NK-92 (cell line): Measurements from ENCODE around the gene CLIP4.

Source experiments
- DNase-seq: peaks from one replicate; lab custom pipeline; 2025; ENCODE audit not compliant: unreplicated experiment; lab: John Stamatoyannopoulos, UW

The CLIP4 gene

DNA sequence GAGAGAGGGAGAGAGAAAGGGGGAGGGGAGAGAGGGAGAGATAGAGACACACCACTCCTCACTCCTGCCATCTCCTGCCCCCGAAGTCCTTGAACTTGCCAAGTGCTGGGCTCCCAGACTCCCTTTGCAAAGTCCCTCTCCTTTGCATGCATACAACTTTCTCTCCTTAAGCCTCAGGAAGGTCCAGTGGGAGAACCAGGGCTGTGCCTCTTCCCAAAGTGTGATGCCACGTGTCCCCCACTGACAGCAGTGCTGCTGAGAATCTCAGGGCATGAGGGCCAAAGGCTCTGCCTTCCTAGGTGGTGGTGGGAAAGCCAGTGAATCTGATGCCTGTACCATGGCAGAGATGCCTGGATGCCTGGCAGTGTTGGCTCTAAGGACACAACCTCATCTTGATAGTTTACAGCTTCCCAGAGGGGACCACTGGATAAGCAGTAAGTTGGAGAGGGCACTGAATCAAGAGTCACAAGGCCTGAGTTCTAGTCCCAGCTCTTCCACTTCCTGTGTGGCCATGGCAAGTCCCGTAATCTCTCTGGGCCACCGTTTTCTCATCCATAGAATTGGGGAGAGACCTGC, 103.4 kb downstream of the CLIP4 start:
- no peak for DNase-seq

DNA sequence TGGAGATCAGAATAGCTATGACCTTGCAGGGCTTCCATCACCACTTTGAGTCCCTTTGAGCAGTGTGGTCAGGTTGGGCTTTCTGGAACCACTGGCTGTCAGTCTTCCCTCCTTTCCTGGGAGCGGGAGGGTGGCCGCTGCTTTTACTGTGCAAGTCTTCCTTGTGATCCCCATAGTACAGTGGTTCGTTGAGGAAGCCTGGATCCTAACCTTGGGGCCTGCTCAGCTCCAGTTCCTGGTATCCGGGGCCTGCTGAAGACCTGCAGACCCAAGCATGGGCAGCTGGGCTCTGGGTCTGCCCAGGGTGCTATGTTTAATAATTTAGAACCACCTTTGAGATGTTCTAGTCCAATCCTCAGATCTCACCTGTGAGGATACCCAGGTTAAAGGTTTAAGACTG, 104.2 kb downstream of the CLIP4 start:
- DNase-seq, result no peak

DNA sequence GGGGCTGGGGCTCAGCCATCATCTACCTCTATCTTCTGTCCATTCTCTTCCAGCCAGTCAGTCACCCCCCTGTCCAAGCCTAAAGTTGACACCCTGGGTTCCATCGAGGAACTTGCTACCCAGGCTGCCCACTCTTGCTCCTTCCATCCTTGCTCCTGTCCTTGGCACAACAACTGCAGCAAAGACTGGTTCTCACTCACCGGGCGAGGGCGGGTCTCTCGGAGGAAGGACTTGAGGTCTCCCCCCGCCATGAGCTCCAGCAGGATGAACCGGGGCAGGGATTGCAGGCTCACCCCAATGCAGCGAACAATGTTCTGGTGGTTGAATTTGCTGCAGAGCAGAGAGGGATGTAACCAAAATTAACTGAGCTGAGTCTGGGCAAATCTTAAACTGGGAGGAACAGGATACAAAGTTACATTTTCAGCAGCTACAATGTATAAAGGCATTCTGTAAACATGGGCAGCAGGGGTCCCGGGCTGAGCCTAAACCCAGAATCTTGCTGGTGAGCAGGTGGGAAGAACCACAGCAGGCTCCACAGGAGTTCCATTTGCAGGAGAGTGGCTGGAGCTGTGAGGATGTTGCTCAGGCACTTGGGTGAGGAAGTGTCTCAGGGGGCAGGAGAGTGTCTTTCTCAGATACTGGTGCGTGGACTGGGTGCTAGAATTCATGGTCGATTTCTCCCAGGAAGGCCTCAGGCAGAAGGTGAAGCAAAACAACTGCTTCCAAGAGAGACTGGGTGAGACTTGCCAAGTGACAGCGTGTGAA, 105.5 kb downstream of the CLIP4 start:
- DNase-seq, result no peak

DNA sequence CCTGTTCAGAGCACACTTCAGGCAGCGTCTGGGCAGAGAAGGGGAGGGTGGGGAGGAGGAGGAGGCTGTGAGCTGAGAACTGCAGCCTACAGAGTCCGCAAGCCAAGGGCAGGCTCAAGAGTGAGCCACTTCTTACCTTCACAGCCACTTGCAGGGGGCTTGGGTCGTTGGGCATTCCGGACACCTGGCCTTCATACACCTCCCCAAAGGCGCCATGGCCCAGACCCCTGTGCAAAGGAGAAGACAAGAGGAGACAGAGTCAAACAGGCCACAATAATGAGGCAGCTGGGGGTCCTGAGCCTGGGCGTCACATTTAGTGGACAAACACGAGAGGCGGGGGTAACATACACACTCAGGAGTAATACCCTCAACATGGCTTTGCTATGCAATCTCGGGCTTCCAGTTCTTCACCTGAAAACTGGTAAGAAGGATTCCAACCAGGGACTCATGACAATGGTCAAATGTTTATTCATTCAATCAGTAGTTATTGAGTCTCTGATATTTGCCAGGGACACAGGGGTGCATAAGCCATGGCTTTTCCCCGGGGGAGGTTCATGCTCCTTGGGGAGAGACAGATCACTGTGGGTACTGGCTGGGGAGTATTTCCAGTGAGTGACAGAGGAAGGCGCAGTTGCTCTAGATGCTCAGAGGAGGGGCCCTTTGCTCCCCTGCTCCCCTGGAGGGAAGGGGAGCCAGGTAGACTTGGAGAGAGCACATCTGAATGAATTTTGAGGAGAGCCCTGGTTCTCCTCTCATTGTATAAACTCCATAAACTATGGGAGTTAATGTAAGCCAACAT, 107.4 kb downstream of the CLIP4 start:
- DNase-seq, result no peak

DNA sequence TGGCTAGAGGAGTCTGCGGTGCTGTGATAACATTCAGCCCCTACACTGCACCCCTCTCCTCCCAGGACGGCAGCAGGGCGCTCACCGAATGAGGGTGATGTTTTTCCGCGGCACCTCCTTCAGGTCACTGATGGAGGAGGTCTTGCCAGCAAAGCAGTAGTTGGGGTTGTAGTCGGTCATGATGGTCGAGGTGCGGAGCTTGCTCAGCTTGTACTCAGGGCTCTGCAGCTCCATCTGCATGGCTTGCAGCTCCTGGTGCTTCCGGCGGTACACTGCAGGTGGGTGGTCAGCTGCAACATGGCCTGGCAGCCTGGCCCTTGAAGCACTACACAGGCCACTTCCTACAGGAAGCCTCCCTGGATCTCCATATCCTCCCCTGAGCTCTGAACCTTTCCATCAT, 108.0 kb downstream of the CLIP4 start:
- DNase-seq, result no peak

DNA sequence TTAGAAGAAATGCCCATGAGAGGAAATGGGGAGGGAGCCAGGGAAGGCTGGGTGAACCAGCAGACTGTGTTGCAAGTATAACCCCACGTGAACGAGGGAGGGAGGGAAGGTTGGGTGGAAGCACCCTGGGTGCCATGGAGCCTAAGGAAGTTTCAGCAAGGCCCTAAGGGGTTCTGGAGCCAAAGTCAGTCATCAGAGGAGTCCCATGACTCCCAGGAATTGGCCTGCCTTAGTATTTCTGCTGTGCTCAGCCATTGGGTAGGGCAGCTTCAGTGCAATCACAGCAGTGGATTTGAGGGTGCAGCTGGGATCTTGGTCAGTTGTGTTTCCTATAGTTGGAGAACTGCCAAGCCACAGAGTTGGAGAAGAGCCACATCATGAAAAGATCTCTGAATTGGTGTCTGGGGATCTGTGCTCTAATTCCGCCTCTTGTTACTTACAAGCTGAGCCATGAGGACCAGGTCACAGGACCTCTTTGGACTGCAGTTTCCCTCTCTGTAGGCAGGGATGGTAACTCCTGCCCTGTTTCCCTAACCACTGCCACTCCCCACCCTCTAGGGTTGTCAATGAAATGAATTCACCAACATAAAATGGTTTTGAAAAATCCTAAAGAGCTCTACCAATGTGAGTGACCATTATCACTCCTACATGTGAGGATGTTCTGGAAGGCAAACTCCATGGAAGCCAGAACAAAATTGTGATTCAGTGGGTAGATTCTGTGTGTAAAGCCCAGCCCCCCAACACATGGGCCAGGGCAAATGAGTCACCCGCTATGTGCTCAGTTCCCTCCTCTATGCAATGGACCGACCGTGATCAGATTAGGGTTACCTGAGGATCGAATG, 108.9 kb downstream of the CLIP4 start:
- no peak for DNase-seq

DNA sequence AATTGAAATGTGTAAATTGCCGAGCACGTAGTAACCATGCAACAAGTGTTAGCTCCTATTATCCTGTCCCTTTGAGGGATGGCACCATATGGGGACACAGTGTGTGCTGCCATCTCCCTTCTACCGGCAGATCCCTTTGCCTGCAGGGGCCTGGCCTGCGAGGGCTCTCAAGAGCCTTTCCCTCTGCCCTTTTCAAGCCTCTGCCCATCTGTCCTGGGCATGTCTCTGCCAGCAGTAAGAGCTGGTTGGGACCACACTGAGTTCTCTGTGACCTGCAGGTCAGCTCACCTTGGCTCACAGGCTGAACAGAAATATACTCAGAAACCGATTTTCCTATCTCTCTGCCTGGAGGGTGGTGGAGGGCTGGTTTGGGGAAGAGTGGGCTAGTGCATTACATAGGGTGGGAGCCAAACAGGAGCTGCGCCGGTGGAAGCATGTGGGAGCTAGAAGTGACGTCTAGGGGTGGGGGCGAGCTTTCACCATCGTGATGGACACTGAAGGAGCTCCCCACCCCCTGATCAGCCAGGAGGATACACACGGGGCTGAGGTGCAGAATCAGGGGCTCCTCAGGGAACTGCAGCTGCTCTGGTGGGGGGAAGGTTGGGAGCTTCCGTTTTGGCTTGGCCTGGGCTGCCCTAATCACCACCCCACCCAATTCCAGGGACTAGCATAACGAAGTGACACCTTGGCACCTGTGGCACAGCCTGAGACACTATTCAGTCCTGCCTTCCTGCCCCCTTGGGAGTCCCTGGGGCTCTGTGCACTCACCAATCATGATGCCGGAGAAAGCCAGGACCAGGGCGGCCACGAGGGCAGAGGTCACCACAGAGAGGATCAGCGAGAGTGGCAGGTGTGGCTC, 109.7 kb downstream of the CLIP4 start:
- no peak for DNase-seq

DNA sequence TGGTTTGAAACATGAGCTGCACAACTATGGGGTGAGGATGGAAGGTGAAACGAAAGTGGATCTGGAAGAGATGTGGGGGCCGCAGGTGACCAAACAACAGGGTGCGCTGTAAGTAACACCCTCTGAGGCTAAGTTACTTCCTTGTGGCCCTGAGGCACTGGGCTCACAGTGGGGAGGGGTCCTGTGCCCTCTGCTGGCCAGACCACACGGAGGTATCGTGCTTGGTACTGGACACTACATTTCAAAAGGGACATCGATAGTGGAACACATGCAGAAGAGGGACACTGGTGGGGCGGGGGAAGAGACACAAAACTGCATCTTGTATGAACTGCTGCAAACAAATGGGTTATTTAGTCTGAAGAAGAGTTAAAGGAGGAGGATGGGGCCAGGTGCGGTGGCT, 110.6 kb downstream of the CLIP4 start:
- no peak for DNase-seq

DNA sequence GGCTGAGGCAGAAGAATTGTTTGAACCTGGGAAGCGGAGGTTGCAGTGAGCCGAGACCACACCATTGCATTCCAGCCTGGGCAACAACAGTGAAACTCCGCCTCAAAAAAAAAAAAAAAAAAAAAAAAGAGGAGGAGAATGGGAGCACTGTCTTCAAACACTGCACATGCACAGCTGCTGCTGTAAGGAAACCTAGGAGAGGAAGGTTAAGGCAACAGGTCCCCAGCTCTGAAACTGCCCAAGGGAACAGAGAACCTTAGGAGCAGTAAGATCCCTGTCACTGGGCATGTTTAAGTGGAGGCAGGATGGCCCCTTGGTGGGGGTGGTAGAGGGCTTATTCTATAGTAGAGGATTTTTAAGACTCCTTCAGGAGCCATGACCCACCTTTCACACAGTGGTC, 111.2 kb downstream of the CLIP4 start:
- DNase-seq, result no peak

DNA sequence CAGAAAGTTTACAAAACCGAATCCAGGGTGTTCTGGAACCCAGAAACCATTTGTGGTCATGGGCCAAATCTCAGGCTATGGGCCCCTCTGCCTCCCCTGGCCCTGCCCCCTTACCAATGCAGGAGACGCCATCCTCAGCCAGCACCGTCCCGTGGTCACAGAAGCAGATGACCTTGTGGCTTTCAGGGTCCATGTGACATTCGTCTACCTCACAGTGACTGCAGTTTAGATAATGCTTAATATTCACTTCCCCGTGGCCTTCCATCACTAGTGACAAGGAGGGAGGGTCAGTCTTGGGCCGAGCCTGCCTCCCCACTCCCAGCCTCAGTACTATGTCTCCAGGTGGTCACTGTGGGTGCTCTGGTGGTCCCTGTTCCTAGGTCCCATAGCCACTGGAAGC, 111.6 kb downstream of the CLIP4 start:
- DNase-seq, result no peak

DNA sequence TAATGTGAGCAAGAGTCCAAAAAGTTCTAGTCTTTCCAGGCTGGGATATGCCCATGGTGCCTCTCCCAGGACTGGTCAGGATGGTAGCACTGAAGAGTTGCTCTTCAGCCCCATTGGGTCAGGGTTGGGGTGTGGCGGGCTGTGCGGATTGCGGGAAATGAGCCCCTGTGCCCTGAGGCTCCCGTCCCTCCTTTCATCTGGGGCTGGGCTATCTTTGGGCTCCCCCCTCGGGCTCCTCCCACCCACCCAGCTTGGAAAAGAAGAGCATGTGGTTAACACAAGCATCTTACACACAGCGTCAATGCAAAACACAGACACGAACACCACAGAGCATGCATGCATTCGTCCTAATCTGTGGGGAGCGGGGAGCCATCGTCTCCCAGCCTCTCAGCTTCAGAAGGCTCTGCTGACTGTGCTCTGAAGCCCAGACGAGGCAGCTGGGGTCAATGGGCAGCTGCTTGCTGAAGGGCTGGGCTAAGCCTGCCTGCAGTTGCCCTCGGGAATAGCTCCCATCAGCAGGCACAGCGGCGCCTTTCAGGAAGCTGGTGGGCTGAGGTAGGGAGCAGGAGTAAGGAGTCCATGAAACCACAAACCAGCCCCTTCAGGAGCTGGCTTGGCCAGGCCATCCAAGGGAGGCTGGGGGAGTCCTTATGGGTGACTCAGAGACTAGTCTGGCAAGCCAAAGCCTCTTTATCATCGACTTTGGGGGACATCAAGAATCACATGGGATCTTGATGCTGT, 112.9 kb downstream of the CLIP4 start:
- DNase-seq, result no peak

DNA sequence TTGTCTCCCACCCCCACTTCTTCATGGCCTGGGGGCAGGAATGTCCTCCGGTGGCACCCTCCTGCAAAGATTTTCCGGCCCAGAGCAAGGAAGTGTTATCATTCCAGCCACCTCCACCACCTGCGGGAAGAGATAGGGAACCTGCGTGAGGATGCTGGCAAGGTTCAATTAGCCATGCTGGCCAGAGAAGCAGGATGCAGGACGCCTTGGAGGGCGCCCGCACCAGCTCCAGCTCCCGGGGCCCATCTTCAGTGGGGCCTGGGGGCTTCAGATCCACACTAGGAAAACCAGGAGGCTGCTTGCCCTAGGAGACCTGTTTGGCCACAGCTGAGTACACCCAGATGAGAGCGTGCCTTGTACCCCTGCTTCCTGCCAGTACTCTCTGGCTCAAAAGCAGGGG, 113.7 kb downstream of the CLIP4 start:
- no peak for DNase-seq

DNA sequence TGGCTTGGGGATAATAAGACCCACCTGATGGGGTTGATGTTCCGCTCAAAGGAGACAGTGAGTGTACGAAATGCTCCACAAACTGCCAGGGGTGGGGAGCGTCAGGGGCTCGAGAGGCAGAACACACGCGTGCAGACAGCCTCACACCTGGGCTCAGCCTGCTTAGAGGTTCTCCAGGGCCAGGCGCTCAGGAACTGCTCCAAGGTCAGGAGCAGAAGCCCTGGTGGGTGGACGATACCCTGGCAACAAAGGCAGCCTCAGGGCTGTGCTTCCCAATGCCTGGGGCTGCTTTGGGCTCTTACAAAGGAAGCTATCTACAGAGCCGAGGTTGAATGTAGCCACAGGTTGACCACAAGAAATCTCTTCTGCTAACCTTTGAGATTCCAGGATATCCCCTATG, 114.4 kb downstream of the CLIP4 start:
- DNase-seq, result no peak

DNA sequence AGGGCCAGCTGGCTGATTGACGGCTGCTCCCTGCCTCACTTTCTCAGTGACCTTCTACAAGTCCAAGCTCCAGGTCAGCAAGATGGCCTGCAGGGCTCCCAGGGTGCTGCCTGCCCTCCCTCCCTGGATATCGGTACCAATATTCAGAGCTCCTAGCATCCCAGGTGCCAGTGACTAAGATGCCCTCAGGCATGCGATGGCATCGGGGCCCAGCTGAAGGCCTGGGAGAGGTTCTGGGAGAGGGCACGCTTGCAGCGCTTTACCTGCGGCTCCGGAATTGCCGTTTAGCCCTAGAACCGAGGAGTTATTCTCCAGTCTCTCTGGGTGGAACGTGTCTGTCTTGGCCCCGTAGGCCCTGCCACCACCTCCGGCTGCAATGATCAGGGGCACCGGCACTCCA, 116.8 kb downstream of the CLIP4 start:
- DNase-seq, result no peak

DNA sequence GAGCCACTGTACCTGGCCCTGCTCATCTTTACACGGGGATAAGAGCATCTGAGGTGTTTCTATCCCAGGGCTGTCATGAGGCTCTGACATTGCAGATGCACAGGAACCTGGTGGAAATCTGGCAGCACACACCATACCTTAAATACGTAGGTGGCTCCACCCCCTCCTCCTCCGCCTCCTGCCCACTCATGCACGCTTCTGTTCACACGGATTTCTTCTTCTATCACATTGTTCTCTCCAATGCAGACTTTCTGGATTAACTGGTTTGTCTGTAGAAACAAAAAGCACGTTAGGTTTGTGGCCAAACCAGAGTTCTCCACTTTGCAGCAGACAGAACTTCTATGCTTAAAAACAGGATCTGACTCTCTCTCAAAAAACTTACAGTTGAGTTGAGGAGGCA, 118.2 kb downstream of the CLIP4 start:
- DNase-seq, result no peak

DNA sequence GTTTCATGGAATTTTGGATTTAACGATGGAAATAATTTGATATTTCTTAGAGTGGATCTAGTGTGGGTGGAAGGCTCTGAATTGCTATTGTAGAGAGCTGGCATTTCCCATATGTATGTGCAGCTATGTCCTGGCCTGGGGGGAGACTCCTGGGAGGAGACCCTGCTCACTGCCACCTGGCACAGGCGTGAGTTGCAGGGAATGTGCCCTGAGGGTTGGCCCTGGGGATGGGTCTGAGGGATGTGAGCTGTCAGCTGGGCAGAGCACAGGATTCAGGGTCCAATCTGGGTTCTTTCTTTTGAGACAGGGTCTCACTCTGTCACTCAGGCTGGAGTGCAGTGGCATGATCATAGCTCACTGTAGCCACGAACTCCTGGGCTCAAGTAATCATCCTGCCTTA, 120.2 kb downstream of the CLIP4 start:
- no peak for DNase-seq

DNA sequence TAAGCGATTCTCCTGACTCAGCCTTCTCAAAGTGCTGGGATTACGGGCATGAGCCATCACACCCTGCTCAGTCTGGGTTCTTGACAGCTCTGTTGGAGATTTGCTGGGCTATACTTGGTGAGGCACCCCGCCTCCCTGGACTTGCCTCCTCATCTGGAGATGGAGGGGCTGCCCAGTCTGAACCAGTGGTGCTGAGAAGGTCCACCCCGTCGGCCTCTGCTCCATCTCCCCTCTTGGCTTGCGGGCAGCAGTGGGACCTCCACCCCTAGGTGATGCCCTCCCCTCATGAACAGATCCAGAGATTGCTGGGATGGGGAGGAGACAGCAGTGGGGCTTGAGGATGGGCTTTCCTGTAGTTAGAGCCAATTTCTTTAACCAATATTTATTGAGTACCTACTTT, 120.9 kb downstream of the CLIP4 start:
- DNase-seq, result no peak

DNA sequence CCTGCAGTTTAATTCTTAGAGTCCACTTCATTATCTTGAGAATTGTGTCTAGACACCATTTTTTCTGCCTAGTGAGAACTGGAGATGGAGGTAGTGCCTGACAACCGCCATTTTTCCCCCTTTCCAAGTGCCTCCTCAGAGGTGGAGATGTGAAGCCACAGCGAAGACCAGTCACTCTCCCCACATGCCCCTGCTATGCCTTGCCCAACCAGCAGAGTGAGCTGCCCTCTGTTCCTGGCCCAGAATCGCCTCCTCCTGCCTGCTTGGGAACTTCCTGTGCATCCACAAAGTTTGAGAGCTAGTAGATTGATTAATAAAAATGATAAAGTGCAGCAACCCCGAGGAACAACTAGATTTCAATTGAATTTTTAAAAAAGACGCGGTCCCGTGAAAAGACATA, 123.3 kb downstream of the CLIP4 start:
- DNase-seq, result no peak
